ENCODE results near the gene SNRNP25. TPM values are rescaled to one million over a fixed set of nuclear protein-coding genes. Genes with fewer than 3 reads are reported as not detected.
A peak's percentile ranks its signal among the peaks of the same experiment; 100 is the strongest.

Gene SNRNP25
- total and polyA plus RNA-seq, 12 donors: 22.6 to 51.1 (median 32.9) TPM

DNA sequence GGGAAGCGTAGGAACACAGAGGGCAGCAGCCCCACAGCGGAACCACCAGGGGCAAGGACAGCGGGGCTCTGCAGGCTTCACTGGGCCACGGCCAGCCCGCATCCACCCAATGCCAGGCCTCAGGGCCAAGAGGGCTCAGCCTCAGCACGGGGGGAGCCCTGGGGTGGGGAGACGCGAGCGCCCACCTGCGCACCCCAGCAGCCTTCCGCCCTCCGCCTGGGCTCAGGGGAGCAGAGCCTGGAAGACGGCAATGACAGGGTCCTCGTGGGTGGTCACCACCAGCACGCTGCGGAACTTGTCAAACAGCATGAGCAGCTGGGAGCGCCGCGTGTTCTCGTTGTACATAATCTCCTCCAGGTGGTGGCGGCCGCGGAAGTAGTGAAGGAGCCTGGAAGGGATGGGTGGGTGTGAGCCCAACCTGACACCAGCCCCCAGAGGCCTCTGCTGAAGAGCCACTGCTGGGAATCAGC lies 32.9 kb downstream of the SNRNP25 start:
- Histone ChIP-seq H3K4me1 (replicated peaks in 1 of 2) (peaks cover 6 to 25% of the 10 kb centered on the region in 2 donors), H3K36me3 (replicated peaks in 1 of 2) (peaks cover 0 to 57% of the 10 kb centered on the region in 2 donors)
- intact Hi-C loops (cut with DNase I): no loop called here

DNA sequence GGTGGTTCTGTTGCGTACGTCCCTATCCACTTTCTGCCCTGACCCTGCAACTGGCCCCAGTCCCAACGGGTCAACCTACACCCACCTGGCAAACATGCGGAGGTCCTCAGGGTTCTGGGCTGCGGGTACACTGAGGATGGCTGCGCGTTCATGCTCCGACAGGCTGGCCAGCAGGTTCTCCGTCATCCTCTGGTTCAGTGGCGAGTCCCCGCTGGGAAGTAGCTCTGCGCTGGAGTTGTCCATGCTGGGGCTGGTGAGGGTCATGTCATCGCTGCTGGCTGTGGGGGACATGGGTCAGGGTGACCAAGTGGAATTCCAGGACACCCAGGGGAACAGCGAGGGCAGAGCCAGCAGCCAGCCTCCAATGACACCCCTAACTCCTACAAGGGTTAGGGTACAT lies 35.0 kb downstream of the SNRNP25 start:
- intact Hi-C loops (cut with DNase I): no loop called here
- no peak for DNase-seq
- no peak overlapping the region for H3K4me3 ChIP-seq
- H3K27ac ChIP-seq: no peak overlapping the region
- peaks cover 6 to 27% of the 10 kb centered on the region in 2 donors for H3K4me1 ChIP-seq (replicated peaks in 1 of 2)
- 94 to 98% (median 96%) methylated on average over 4 to 14 of the region's 14 CpGs for WGBS, 4 donors
- H3K36me3 ChIP-seq (replicated peaks in 1 of 2): peaks cover 0 to 57% of the 10 kb centered on the region in 2 donors
- no peak for TF ChIP-seq POLR2A (IDR thresholded peaks at IDR 0.05)
- TF ChIP-seq, protein P1, sequence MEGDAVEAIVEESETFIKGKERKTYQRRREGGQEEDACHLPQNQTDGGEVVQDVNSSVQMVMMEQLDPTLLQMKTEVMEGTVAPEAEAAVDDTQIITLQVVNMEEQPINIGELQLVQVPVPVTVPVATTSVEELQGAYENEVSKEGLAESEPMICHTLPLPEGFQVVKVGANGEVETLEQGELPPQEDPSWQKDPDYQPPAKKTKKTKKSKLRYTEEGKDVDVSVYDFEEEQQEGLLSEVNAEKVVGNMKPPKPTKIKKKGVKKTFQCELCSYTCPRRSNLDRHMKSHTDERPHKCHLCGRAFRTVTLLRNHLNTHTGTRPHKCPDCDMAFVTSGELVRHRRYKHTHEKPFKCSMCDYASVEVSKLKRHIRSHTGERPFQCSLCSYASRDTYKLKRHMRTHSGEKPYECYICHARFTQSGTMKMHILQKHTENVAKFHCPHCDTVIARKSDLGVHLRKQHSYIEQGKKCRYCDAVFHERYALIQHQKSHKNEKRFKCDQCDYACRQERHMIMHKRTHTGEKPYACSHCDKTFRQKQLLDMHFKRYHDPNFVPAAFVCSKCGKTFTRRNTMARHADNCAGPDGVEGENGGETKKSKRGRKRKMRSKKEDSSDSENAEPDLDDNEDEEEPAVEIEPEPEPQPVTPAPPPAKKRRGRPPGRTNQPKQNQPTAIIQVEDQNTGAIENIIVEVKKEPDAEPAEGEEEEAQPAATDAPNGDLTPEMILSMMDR (IDR thresholded peaks at IDR 0.05): no peak
- H3K27me3 ChIP-seq: no peaks in the 10 kb centered on the region
- no peaks in the 10 kb centered on the region for H3K9me3 ChIP-seq (replicated peaks in 1 of 3)

More for the DNA sequence above, 32.9 kb downstream of the SNRNP25 start:
- no peak overlapping the region for H3K27ac ChIP-seq
- 90 to 91% (median 91%) methylated on average over 6 to 23 of the region's 23 CpGs; no CpG with 5 or more reads in 1 of the 4 donors for WGBS, 4 donors
- H3K4me3 ChIP-seq: no peak overlapping the region
- no peak for DNase-seq
- no peaks in the 10 kb centered on the region for H3K9me3 ChIP-seq (replicated peaks in 1 of 3)
- no peaks in the 10 kb centered on the region for H3K27me3 ChIP-seq
- TF ChIP-seq, protein P1 (IDR thresholded peaks at IDR 0.05): no peak
- no peak for TF ChIP-seq POLR2A (IDR thresholded peaks at IDR 0.05)

DNA sequence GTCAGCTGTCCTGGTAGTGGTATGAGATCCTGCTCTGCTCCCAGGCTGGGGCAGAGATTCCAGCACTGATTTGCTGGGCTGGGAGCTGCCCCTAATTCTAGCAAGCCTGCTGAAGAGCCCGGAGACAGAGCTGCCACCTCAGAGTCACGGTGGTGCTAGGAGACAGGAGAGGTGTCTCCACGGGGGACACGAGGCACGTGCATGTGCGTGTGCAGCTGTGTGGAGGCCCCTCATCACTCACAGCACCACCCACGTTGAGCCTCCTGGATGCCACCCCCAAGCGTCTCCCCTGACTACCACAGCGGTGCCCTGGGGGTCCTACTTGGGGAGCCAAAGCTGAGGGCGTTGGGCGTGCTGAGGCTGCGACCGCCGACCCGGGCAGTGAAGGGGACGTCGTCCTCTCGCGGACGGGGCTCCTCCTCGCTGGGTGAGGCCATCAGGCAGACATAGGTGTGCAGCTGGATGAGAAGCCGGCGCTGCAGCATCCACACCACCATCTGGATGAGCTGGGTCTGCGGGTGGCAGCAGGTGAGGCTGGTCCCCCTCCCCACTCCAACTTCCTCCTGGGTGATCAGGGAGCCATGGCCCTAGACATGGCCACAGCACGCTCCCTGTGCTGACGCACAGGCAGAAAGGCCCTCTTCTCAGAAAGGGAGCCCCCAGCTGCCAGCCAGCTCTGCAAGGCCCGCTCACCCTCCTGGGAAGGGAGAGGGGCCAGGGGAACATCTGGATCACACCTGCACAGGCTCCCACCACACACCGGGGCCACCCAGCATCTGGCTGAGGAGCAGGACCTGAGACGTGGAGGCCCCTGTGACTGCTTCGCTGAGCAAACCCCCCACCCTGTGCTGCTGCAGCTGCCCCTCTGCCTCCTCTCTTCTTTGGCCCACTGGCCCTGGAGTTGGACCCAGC lies 36.0 kb downstream of the SNRNP25 start:
- intact Hi-C loops (cut with DNase I): no loop called here
- Histone ChIP-seq H3K27ac (no peak overlapping the region), H3K4me3 (no peak overlapping the region), H3K36me3 (replicated peaks in 1 of 2) (peaks cover 0 to 50% of the 10 kb centered on the region in 2 donors), H3K4me1 (replicated peaks in 1 of 2) (peaks cover 0 to 17% of the 10 kb centered on the region in 2 donors), H3K27me3 (no peaks in the 10 kb centered on the region), H3K9me3 (replicated peaks in 1 of 3) (no peaks in the 10 kb centered on the region)
- TF ChIP-seq POLR2A (IDR thresholded peaks at IDR 0.05): no peak
- TF ChIP-seq, protein P1 (IDR thresholded peaks at IDR 0.05): no peak
- DNase-seq: no peak
- WGBS, 4 donors: 91 to 100% (median 93%) methylated on average over 1 to 30 of the region's 30 CpGs

DNA sequence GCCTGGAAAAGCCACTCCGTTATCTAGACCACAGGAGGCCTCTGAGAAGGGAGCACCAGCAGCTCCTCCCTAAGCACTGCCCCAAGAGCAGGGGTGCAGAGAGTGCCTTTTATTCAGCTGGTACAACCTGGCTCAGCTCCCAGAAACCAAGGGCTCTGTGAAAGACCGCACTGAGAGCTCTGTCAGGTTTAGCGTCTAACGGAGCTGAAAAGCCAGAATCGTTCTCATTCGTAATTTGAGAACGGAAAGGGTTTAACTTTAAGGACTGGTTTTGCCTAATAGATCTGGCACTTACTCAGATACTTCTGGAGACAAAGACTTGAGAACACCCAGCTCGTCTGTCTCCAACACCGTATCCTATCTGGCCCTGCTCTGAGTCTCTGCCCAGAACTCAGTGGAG lies 37.9 kb downstream of the SNRNP25 start:
- Histone ChIP-seq H3K36me3 (replicated peaks in 1 of 2) (peaks cover 0 to 34% of the 10 kb centered on the region in 2 donors), H3K27me3 (no peaks in the 10 kb centered on the region), H3K4me1 (replicated peaks in 1 of 2) (peaks cover 0 to 7% of the 10 kb centered on the region in 2 donors), H3K9me3 (replicated peaks in 1 of 3) (no peaks in the 10 kb centered on the region), H3K4me3 (no peak overlapping the region), H3K27ac (peak overlapping the region in 2 of 5 donors; percentile 5 to 20)
- TF ChIP-seq, protein P1 (IDR thresholded peaks at IDR 0.05): no peak
- peak in 1 of 2 donors; percentile 26 for TF ChIP-seq POLR2A (IDR thresholded peaks at IDR 0.05)
- intact Hi-C loops (cut with DNase I): no loop called here
- WGBS, 4 donors: 25 to 59% (median 35%) methylated on average over 7 to 9 of the region's 9 CpGs
- DNase-seq: peak in 6 of 7 donors; percentile 67 to 80 (median 76)
